ENCODE data around the gene LAMA3.

Gene LAMA3

DNA sequence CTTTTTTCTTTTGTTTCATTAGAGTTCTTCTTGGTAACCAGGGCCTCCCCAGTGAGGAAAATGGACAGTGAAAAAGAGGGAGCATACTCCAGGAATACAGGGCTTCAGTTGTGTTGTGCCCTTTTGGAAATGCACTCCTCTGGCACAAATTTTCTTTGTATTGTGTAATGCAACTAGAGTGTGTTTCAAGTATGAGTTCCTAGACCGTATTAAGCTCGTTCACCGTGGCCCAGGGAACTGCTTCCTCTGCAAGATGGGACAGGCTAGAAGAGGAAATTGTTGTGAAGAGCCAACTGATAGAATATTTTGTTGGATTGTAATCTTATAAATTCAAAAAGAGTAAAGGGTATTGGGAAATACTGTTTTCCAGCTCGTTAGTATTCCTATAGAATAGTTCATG lies 188.1 kb downstream of the LAMA3 start:
- DNase-seq (ENCODE audit: low spot score) = no peak

DNA sequence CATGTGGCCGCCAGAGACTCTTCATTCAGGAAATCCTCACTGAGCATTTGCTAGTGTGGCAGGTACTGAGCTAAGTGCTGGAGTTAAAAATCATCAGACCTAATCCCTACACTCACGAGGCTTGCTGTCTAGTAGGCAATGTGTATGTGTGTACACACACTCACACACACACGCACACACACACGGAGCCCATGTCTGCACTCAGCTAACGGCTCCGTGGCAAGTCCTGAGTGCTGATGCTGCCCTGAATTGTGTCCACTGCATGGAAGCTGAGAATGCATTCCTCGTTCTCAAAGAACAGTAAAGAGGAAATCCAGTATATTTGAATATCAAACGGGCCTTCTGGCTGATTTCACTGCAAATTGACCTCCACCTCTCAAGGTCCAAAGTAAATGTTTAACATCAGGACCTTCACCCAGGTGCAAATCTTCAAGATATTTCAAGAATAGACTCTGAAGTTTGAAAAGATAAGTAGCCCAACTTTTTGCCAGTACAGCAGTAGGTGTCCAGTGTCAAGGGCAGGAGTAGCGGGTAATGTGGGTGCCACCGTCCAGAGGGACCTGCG lies 189.2 kb downstream of the LAMA3 start:
- DNase-seq (ENCODE audit: low spot score) = no peak

DNA sequence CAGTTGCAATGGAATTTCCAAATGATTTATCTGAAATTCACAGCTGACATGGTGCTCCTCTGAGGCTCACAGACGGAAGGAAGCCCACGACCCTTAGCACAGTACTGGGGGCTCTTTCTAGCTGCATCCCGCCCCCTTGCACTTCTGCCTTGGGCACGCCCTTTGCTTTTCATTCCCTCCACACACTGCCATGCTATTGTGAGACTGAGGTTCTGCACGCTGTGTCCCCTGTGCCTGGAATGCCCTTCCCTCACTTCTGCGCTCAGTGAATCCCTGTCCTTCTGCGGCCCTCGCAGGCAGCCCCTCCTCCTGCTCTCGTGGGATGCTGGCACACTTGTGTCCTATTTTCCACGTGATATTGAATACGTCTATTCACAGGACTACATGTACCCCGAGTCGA lies 189.9 kb downstream of the LAMA3 start:
- DNase-seq (ENCODE audit: low spot score) = no peak

DNA sequence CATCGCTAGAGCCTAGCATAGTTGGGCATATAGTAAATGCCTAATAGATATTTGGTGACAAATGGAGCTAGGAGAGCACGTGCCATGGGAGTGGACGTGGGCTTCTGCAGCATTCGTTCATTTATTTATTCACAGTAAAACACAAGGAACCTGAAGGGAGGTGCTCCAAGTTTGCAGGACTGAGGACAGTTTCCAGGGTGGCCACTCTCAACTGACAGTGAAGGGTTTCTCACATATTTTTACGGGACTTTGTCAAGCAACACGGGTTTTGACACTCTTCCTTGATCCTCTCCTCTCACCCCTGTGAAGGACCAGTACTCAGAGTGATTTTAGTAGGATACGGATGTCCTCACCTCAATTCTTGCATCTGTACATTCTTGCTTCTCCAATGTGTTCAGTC lies 190.3 kb downstream of the LAMA3 start:
- DNase-seq (ENCODE audit: low spot score) = no peak

DNA sequence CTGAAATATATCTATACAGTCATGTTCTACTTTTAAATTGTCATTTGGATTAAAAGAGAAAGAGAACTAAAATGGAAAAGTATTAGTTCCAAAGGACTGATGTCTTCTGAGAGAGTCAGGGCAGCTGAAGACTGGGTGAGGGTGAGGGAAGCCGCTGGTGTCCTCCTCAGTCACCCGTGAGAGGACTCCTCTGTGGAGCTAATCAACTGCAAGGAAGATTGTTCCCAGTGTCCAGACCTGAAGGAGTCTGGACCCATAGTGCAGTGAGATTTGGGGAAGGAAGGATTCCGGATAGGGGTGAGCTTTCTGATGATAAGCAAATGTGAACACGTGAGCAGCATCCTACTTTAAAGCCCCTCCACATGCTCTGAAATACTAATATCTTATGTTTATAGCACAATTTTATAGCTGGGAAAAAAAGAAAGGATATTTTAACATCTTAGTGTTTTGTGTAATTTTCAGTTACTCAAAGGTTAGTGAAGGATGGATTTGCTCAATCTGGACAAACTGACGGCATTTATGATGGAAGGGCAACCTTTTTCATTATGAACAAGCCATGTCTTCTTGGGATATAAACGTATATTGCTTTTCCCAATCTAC lies 190.8 kb downstream of the LAMA3 start:
- no peak for DNase-seq (ENCODE audit: low spot score)

DNA sequence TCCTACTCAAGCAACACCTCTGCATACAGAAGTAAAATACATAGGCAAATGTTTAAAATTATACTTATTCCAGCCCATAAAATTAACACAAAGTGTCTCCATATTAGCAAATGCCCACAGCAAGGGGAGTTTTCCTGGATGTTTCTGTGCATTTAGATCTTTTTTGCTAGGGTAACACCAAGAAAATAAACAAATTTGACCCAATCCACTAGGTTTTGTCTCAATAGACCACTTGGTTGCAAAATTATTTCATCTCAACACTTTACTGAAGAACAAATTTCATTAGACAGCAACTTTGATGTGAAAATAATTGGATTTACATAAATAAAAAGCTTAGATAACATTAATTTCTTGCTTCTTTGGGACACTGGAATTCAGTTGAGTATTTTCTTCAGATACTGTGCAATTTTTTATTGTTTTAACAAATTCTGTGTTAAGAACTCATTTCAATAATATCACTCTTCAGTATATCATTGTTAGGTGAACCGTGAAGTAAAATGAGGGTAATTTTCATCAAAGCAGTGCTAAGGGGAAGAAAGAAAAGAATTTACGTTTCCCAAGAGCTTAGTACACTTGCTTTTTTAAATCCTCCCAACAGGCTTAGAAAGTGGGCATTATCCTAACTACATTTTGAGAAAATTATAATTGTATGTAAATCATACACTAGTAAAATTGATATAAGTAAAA lies 191.8 kb downstream of the LAMA3 start:
- DNase-seq (ENCODE audit: low spot score) = no peak

DNA sequence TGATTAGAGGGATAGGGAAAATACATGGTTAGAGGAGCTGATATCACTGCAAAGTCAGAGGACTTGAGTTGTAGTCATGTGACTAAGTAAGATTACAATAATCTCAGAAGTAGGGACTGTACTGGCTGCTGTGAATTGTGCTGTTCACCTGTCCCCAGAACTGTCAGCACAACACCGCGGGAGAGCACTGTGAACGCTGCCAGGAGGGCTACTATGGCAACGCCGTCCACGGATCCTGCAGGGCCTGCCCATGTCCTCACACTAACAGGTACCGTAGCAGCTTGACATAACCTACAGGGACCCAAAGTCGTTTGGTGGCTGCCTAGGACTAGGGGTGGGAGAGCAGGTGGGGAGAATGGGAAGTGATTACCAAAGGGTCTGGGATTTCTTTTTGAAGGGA lies 192.5 kb downstream of the LAMA3 start:
- DNase-seq (ENCODE audit: low spot score) = no peak

DNA sequence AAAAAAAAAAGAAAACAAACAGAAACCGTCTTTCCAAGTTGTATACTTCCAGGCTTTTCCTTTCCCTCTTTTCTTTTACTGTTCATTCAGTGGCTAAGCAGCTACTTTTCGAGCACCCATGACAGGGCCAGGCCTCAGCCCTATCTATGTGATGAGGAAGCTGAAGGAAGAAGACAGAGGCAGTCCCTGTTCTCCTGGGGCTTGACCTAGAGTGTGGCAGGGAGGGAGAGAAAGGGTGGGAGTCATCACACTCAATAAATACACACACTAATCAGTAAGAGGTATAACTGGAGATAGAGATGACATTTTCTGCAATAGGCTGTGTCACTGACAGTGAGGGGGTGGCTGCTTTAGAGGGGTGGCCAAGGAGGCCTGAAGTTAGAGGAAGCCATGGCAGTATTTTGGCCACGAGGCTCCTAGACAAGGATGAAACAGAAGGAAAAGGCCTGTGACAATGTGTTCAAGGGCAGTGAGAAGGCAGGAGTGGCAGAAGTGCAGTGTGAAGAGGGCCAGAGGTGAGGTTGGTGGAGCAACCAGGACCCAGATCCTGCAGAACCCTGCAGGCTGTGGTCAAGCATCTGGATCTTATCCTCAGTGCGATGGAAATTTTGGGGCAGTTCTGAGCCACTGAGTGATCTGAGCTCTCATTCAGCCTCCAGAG lies 193.5 kb downstream of the LAMA3 start:
- DNase-seq (ENCODE audit: low spot score) = no peak

DNA sequence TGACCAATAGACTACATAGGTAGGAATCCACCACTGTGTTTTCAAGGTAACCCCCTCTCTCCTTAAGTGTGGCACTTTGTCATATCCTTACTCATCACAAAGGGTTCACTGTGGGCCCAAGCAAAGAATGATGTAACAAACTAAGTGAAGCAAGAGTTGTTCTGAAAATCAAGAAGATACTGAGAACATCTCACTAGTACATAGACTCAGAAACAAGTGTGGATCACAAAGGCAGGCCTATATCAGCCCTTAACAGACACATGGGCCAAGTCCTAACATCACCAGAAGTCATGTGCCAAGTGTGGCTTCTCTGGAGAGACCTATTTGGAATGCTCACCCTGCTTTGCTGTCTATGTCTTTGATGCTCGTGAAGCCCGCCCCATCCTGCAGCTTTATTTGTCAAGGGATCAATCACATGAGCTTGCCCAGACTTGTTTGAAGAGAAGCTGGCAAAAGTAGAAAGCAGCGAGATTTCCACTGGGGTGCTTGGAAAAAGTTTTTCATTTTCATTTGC lies 194.1 kb downstream of the LAMA3 start:
- DNase-seq (ENCODE audit: low spot score) = no peak

DNA sequence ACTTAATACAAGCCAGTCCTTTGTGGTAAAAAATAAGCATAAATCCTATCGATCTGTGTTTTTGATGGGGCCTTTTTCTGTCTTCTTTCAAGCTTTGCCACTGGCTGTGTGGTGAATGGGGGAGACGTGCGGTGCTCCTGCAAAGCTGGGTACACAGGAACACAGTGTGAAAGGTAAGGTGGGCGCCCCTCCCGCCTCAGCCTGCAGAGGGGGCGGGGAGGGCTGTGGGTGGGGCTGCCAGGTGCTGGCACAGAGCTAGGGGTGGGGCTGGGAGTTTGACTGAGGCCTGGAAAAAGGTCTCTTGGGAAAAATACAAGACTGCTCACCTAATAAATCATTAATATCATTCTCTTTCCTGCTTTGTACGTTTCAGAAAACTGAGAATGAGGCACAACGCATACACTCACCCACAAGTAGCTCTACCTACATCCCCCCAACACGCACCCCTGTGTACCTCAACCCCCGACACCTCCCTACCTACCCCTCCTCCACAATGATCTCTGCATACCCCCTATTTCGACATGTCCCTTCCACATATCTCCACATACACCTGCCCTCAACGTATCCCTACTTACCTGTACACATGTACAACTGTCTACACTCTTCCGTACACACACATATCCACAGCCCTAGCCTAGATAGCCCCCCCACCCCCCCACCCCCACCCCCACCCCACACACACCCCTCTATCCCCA lies 195.6 kb downstream of the LAMA3 start:
- no peak for DNase-seq (ENCODE audit: low spot score)

DNA sequence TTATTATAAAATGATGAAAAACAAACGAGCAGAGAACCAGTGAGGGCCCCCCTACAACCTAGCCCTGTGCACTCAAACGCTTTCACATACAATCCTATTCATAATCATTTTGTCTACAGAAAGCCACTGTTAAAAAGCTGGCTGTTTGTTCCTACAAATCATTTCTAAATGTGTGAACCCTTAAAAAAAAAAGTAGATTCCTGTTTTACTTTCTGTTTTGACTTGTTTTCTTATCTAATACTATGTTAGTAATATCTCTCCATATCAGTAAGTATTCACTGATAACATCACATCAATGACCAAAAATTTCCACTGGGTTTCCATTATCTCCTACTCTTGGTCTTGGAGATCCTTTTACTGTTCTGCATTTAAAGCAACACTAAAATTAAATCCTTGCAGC lies 196.5 kb downstream of the LAMA3 start:
- DNase-seq (ENCODE audit: low spot score) = no peak

DNA sequence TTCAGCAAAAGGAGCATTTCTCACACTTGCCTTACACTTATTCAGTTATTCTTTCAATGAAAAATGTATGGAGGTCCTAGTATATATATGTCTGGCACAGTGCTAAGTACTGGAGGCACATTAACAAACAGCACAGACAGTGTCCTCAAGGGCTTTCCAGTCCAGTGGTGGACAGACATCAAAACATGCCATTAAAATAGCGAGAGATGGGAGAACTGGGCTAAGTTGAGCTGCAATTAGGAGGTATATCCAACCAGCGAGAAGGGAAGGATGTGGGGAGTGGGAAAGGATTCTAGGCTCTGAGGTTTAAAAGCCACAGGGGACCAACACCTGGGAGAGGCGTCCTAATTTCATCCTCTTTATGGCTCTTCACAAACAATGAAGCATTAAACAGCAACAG lies 197.8 kb downstream of the LAMA3 start:
- no peak for DNase-seq (ENCODE audit: low spot score)

DNA sequence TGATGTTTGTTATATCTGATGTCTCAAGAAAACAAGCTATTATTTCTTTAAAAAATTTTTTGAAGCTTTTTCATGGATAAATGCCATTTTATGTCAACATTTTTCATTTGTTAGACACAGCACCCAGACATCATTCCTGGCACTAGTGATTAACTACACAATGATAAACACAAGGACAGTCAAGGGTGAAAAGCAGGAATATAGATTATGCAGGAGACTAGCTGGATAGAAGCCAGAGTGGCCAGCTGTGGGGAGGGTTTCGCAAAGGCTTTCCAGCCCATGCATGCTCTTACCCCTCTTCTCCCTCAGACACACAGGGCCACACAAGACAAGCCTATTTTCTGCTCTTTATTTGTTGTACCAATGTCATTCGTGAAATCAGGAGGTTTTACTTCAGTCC lies 198.2 kb downstream of the LAMA3 start:
- no peak for DNase-seq (ENCODE audit: low spot score)

DNA sequence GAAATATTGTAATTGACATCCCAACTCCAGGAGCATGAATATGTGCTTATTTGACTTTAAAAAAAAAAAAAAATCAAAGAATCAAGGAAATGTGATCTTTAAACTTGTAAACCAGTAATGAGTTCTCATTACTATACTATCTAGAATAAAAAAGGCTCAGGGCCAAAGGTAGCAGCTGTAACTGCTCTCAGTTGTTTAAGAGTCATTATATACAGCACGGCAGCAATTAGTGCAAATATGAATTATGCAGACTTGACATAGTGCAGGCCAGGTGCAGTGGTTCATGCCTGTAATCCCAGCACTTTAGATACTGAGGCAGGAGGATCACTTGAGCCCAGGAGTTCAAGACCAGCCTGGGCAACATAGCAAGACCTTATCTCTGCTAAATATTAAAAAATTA lies 199.6 kb downstream of the LAMA3 start:
- no peak for DNase-seq (ENCODE audit: low spot score)

DNA sequence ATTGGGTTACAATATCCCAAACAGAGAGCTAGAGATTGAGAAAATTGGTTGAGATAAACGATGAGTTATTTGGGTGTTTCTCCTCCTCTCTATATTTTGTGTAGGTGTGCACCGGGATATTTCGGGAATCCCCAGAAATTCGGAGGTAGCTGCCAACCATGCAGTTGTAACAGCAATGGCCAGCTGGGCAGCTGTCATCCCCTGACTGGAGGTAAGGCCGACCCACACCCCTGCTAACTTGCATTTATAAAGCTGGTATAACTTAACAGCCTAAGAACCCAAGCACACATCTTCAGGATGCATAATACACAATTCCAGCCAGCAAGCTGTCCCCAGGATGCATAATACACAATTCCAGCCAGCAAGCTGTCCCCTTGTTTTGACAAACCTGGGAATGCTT lies 200.7 kb downstream of the LAMA3 start:
- no peak for DNase-seq (ENCODE audit: low spot score)

DNA sequence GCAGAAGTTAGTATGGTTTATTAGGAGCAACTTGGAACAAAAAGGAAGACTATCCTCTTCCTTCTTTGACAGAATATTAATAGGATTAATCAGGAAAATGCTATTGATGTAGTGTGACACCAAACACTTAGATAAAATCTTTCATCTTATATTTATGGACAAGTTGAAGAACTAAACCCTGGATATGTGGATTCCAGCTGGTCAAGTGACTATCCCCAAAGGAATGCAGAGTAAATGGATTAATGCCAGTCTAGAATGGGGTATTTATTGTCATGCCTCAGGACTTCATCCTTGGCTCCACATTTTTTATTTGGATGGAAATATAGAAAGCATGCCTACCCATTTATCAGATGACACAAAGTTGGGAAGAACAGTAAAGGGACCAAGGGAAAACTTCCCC lies 201.3 kb downstream of the LAMA3 start:
- DNase-seq (ENCODE audit: low spot score) = no peak

DNA sequence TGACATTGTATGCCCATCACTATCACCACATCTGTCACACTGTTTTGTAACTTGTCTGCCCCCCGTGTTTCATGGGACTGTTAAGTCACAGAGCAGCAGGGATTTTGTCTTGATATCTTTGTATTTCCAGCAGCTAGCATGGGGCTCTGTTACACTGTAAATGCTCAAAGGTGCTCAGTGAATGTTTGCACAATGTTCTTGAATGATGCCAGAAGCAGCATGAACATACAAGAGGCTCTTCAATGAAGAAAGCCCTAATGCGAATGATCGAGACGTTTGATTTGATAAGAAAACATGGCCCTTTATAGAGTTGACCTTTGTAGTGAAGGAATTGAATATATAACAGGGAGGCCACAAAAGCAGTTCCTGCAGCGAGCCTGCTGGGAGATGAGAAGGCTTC lies 204.4 kb downstream of the LAMA3 start:
- DNase-seq (ENCODE audit: low spot score) = no peak

DNA sequence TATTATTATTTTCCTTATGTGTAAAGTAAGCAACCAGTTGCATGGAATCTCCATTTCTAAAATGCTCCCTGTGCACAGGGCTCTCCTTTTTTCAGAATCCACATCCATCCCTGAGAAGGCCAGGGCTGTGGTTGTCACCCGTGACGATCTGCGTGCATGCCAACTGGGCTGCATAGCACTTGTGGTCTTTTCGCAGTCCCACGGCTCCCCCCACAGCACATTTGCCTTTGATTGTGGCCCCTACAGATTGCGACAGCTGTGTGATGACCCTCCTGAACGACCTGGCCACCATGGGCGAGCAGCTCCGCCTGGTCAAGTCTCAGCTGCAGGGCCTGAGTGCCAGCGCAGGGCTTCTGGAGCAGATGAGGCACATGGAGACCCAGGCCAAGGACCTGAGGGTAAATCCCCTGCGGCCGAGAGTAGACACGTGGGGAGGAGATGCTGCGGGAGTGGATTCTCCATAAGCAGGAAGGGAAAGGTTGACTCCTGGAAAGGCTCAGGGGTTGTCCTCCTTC lies 205.5 kb downstream of the LAMA3 start:
- DNase-seq (ENCODE audit: low spot score) = no peak

DNA sequence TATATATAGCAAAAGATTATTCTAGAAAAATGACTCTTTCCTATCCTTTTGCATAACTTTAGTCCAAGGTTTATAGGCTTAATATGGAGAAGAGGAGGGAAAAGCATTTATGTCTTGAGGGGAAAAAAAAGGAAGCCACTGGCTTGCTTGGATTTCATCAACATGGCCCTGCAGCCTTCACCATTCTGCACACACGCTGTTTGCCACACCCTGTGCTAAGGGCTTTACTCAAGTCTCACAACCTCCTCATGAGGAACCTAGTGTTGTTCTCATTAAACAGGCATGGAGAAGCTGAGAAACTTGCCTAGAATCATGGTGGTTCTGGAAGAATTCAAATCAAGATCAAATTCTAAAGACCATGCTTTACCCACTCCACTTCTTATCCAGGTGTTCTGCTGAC lies 208.0 kb downstream of the LAMA3 start:
- no peak for DNase-seq (ENCODE audit: low spot score)

DNA sequence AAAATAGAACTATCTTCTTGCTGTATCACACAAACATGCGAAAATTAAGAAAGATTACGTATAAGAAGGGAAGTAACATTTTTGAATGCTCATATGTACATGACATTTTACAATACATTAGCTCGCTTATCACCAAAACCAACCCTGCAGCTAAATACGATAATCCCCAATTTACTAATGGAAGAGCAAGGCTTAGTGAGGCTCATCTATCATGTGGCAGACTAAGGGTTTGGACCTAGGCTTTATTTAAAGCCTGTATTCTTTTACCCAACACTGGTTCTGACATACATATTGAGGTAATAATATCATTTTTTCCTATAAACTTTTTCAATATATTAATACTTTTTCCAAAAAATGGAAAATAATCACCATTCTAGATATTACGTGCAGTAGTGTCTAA lies 208.5 kb downstream of the LAMA3 start:
- no peak for DNase-seq (ENCODE audit: low spot score)

DNA sequence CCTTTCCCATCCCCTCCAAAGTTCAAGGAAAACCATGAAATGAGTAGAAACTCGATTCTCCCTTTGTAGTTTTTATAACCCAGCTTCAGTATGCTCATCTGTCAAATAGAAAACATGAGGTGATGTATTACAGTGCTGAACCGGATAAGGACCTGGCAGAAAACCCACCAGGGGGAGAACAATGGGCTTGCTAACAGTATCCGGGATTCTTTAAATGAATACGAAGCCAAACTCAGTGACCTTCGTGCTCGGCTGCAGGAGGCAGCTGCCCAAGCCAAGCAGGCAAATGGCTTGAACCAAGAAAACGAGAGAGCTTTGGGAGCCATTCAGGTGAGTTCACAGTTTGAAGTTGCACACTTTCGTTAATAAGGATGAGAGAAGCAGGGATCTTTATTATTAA lies 211.7 kb downstream of the LAMA3 start:
- DNase-seq (ENCODE audit: low spot score) = no peak

DNA sequence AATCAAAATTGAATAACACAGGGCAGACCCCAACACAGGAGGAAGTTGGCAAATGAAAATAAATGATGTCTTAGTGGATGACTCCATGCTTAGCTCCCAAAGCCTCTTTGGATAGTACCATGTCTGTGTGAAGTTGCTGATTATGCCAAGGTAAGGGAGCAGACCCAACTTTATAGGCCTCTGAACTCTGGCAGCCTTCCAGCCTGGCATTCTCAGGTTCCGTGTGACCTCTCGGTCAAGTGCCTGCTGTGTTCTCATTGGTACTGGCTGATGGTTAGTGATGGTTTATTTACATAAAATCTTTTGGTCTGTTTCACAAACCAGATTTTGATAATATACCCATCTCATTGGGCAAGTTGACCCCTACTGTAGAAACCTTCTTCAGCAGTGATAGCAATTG lies 213.1 kb downstream of the LAMA3 start:
- DNase-seq (ENCODE audit: low spot score) = no peak
